ENCODE data around the gene PRPF40A.

DNA sequence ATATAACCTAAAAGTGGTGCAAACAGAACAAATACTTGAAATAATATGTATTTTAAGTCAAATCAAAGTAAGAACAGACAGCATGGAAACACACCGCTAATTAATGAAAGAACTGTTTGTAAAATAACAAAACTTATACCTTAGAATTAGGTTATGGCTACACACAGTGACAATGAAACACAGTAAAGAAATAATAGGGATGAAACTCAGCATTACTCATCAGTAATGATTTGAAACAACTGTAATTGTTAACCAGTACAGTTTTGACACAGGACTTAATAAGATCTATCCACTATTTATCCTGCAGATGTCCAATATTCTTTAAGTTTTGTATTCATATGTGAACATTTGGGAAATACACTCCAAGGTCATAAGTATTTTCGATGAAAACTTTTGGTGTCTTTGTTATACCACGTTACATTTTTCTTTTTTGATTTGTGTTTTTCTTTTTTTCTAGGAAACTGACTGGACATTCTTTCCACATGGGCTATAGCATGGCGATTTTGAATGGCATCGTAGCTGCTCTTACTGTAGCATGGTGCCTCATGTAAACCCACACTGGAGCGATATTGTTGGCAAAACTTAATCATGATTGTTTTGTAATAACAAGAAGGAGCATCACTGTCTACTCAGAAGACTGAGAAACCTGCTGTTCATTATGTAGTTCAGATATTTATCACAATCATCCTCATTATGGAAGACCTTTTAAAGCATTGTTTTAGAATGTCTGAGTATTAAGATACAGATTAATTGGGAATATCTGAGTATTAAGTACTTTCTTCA lies 42.2 kb upstream of the PRPF40A start:
- TF ChIP-seq, protein P1, sequence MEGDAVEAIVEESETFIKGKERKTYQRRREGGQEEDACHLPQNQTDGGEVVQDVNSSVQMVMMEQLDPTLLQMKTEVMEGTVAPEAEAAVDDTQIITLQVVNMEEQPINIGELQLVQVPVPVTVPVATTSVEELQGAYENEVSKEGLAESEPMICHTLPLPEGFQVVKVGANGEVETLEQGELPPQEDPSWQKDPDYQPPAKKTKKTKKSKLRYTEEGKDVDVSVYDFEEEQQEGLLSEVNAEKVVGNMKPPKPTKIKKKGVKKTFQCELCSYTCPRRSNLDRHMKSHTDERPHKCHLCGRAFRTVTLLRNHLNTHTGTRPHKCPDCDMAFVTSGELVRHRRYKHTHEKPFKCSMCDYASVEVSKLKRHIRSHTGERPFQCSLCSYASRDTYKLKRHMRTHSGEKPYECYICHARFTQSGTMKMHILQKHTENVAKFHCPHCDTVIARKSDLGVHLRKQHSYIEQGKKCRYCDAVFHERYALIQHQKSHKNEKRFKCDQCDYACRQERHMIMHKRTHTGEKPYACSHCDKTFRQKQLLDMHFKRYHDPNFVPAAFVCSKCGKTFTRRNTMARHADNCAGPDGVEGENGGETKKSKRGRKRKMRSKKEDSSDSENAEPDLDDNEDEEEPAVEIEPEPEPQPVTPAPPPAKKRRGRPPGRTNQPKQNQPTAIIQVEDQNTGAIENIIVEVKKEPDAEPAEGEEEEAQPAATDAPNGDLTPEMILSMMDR (IDR thresholded peaks at IDR 0.05; ENCODE audit: low read length) = no peak
- no peak for TF ChIP-seq EZH2 (IDR thresholded peaks at IDR 0.05; ENCODE audit: borderline replicate concordance, low read length)
